Measurements from ENCODE around the gene IGFBP1.

IGFBP1 gene

GRCh38 chr7:45909561-45909960, 21.3 kb downstream of the IGFBP1 start:
- no peak for DNase-seq (ENCODE audit: low spot score)

GRCh38 chr7:45910855-45911254, 22.6 kb downstream of the IGFBP1 start:
- DNase-seq (ENCODE audit: low spot score), result no peak

GRCh38 chr7:45911311-45911710, 23.0 kb downstream of the IGFBP1 start:
- DNase-seq (ENCODE audit: low spot score), result no peak

- DNase-seq (ENCODE audit: low spot score), result no peak
Observed at GRCh38 chr7:45912972-45913371, 24.7 kb downstream of the IGFBP1 start.

- DNase-seq (ENCODE audit: low spot score), result no peak
Observed at GRCh38 chr7:45914911-45915310, 26.6 kb downstream of the IGFBP1 start.

GRCh38 chr7:45915606-45916005, 27.3 kb downstream of the IGFBP1 start:
- DNase-seq (ENCODE audit: low spot score), result no peak

- DNase-seq (ENCODE audit: low spot score), result no peak
Observed at GRCh38 chr7:45917064-45917463, 28.8 kb downstream of the IGFBP1 start.

GRCh38 chr7:45917658-45918057, 29.4 kb downstream of the IGFBP1 start:
- peak; percentile 72 for DNase-seq (ENCODE audit: low spot score)

- DNase-seq (ENCODE audit: low spot score), result no peak
Observed at GRCh38 chr7:45918556-45918955, 30.3 kb downstream of the IGFBP1 start.

- no peak for DNase-seq (ENCODE audit: low spot score)
Observed at GRCh38 chr7:45919231-45919784, 31.0 kb downstream of the IGFBP1 start.

GRCh38 chr7:45919993-45920459, 31.7 kb downstream of the IGFBP1 start:
- DNase-seq (ENCODE audit: low spot score), result no peak

- DNase-seq (ENCODE audit: low spot score), result peak; percentile 15
Observed at GRCh38 chr7:45920502-45921380, 32.5 kb downstream of the IGFBP1 start, which contains the start of gene IGFBP3. TSS of gene IGFBP3 (minus strand) at chr7:45921272. CDS start at chr7:45921140, 132 bp downstream.

- DNase-seq (ENCODE audit: low spot score), result no peak
Observed at GRCh38 chr7:45921381-45921698, 33.1 kb downstream of the IGFBP1 start.

GRCh38 chr7:45921699-45922519, 33.6 kb downstream of the IGFBP1 start:
- DNase-seq (ENCODE audit: low spot score), result no peak

- no peak for DNase-seq (ENCODE audit: low spot score)
Observed at GRCh38 chr7:45922810-45923209, 34.5 kb downstream of the IGFBP1 start.

GRCh38 chr7:45923290-45923689, 35.0 kb downstream of the IGFBP1 start:
- peak; percentile 32 for DNase-seq (ENCODE audit: low spot score)

GRCh38 chr7:45923818-45924217, 35.5 kb downstream of the IGFBP1 start:
- DNase-seq (ENCODE audit: low spot score), result no peak

GRCh38 chr7:45924283-45924682, 36.0 kb downstream of the IGFBP1 start:
- DNase-seq (ENCODE audit: low spot score), result no peak

GRCh38 chr7:45927721-45928120, 39.4 kb downstream of the IGFBP1 start:
- DNase-seq (ENCODE audit: low spot score), result no peak

GRCh38 chr7:45930967-45931366, 42.7 kb downstream of the IGFBP1 start:
- no peak for DNase-seq (ENCODE audit: low spot score)

- no peak for DNase-seq (ENCODE audit: low spot score)
Observed at GRCh38 chr7:45937301-45937700, 49.0 kb downstream of the IGFBP1 start.

- no peak for DNase-seq (ENCODE audit: low spot score)
Observed at GRCh38 chr7:45937862-45938261, 49.6 kb downstream of the IGFBP1 start.

Data from germinal center (tissue), 1 donor.